MCF 10A (cell line): Measurements from ENCODE around the gene ATXN7L1. TPM values are rescaled to one million over a fixed set of nuclear protein-coding genes. Genes with fewer than 3 reads are reported as not detected.

Source experiments
- BruUV-seq: library from RNA; stranded (reverse); fragments of 400-500 nt; replicated peaks from 2 replicates; lab custom pipeline; 2021; lab: Mats Ljungman, UMichigan
- CTCF ChIA-PET: fragments of 300-600 bp; sonication (Branson Sonifier 250); formaldehyde crosslinking; extraction: SDS; loops from one replicate; lab custom pipeline; 2021; ENCODE audit warnings: antibody characterized with exemption, inconsistent platforms; lab: Yijun Ruan, JAX
- POLR2A ChIA-PET: fragments of 300-600, 350-650 bp; sonication (Branson Sonifier 250); formaldehyde crosslinking; extraction: SDS; loops from one replicate; lab custom pipeline; 2020; ENCODE audit warnings: antibody characterized with exemption, inconsistent platforms; lab: Yijun Ruan, JAX
- DNase-seq: peaks from one replicate; pipeline ENCODE4 v3.0.0-alpha.2; 2018; ENCODE audit not compliant: unreplicated experiment
- H3K27ac Mint-ChIP-seq: one replicate; pipeline ENCODE4 v1.8.0; 2022; ENCODE audit warnings: mild to moderate bottlenecking, low read depth, mixed read lengths; ENCODE audit not compliant: unreplicated experiment
- H3K27me3 Mint-ChIP-seq: one replicate; pipeline ENCODE4 v1.8.0; 2022; ENCODE audit warnings: mixed read lengths; ENCODE audit not compliant: insufficient read depth, unreplicated experiment
- H3K36me3 Mint-ChIP-seq: one replicate; pipeline ENCODE4 v1.8.0; 2022; ENCODE audit warnings: mild to moderate bottlenecking, moderate library complexity, mixed read lengths; ENCODE audit not compliant: insufficient read depth, unreplicated experiment
- H3K4me1 Mint-ChIP-seq: one replicate; pipeline ENCODE4 v1.8.0; 2022; ENCODE audit warnings: mixed read lengths; ENCODE audit not compliant: insufficient read depth, unreplicated experiment
- H3K4me3 Mint-ChIP-seq: one replicate; pipeline ENCODE4 v1.8.0; 2022; ENCODE audit warnings: mild to moderate bottlenecking, moderate library complexity, mixed read lengths; ENCODE audit not compliant: unreplicated experiment
- H3K9me3 Mint-ChIP-seq: one replicate; pipeline ENCODE4 v1.8.0; 2022; ENCODE audit warnings: mixed read lengths; ENCODE audit not compliant: unreplicated experiment
- intact Hi-C: fragments of 100-400 bp; cut with micrococcal nuclease; formaldehyde crosslinking; loops from 2 replicates; pipeline ENCODE4 v1.14.1; 2022
- total RNA-seq: library from RNA; stranded (reverse); gene quantifications from 2 replicates; pipeline ENCODE4 v1.2.3, GENCODE V29; 2022
- TF ChIP-seq, protein P1 (sequence below): fragments of 200-600 bp; IDR thresholded peaks from one replicate; pipeline ENCODE4 v1.8.0; 2022; ENCODE audit warnings: antibody characterized with exemption, mild to moderate bottlenecking; ENCODE audit not compliant: unreplicated experiment

ATXN7L1 gene
- total RNA-seq, 1 experiment from 2014 or later: 10.0 TPM

GRCh38 chr7:105866102-105866801, 10.1 kb downstream of the ATXN7L1 start:
- Mint-ChIP-seq H3K27me3 (no peaks in the 10 kb centered on the region), H3K4me1 (no peaks in the 10 kb centered on the region), H3K27ac (no peak overlapping the region), H3K36me3 (peaks cover 7% of the 10 kb centered on the region), H3K4me3 (no peak overlapping the region), H3K9me3 (no peaks in the 10 kb centered on the region)
- POLR2A ChIA-PET: no interaction called here
- CTCF ChIA-PET: interaction anchor here (1.0 kb wide), 1 partner anchor 11 kb away, joined by 3 read pairs; no protein-coding TSS in a partner anchor
- intact Hi-C loops: no loop called here
- TF ChIP-seq, protein P1, sequence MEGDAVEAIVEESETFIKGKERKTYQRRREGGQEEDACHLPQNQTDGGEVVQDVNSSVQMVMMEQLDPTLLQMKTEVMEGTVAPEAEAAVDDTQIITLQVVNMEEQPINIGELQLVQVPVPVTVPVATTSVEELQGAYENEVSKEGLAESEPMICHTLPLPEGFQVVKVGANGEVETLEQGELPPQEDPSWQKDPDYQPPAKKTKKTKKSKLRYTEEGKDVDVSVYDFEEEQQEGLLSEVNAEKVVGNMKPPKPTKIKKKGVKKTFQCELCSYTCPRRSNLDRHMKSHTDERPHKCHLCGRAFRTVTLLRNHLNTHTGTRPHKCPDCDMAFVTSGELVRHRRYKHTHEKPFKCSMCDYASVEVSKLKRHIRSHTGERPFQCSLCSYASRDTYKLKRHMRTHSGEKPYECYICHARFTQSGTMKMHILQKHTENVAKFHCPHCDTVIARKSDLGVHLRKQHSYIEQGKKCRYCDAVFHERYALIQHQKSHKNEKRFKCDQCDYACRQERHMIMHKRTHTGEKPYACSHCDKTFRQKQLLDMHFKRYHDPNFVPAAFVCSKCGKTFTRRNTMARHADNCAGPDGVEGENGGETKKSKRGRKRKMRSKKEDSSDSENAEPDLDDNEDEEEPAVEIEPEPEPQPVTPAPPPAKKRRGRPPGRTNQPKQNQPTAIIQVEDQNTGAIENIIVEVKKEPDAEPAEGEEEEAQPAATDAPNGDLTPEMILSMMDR: no peak
- no peak for DNase-seq
- no TSS peak for BruUV-seq

- no peak for DNase-seq
- Mint-ChIP-seq H3K4me3 (no peak overlapping the region), H3K4me1 (no peaks in the 10 kb centered on the region), H3K27me3 (no peaks in the 10 kb centered on the region), H3K27ac (no peak overlapping the region), H3K9me3 (no peaks in the 10 kb centered on the region), H3K36me3 (peaks cover 2% of the 10 kb centered on the region)
- POLR2A ChIA-PET: no interaction called here
- TF ChIP-seq, protein P1: no peak
- intact Hi-C loops: no loop called here
- BruUV-seq: no TSS peak
- CTCF ChIA-PET: interaction anchor here (0.6 to 0.7 kb wide), 3 partner anchors 15 to 217 kb away, joined by 3 to 4 read pairs (median 3); no protein-coding TSS in a partner anchor
These were observed 12.5 kb downstream of the ATXN7L1 start for GRCh38 chr7:105863876-105864275.

- TF ChIP-seq, protein P1: no peak
- POLR2A ChIA-PET: interaction anchor here (0.6 kb wide), 1 partner anchor 11 kb away, joined by 3 read pairs; no protein-coding TSS in a partner anchor
- intact Hi-C loops: no loop called here
- no peaks in the 10 kb centered on the region for H3K36me3 Mint-ChIP-seq
- no peaks in the 10 kb centered on the region for H3K4me1 Mint-ChIP-seq
- H3K9me3 Mint-ChIP-seq: no peaks in the 10 kb centered on the region
- no peak overlapping the region for H3K4me3 Mint-ChIP-seq
- H3K27me3 Mint-ChIP-seq: no peaks in the 10 kb centered on the region
- CTCF ChIA-PET: interaction anchor here (1.2 kb wide), 1 partner anchor 179 kb away, joined by 4 read pairs; no protein-coding TSS in a partner anchor
- H3K27ac Mint-ChIP-seq: no peak overlapping the region
- no TSS peak for BruUV-seq
- DNase-seq: no peak
These were observed 13.6 kb downstream of the ATXN7L1 start for GRCh38 chr7:105862770-105863169.

GRCh38 chr7:105862276-105862675, 14.1 kb downstream of the ATXN7L1 start:
- DNase-seq: no peak
- CTCF ChIA-PET: interaction anchor here (0.7 to 1.2 kb wide), 3 partner anchors 102 to 180 kb away, joined by 3 to 4 read pairs (median 4); no protein-coding TSS in a partner anchor
- Mint-ChIP-seq H3K36me3 (no peaks in the 10 kb centered on the region), H3K27me3 (no peaks in the 10 kb centered on the region), H3K4me3 (no peak overlapping the region), H3K4me1 (no peaks in the 10 kb centered on the region), H3K27ac (no peak overlapping the region), H3K9me3 (no peaks in the 10 kb centered on the region)
- TF ChIP-seq, protein P1: no peak
- intact Hi-C loops: no loop called here
- no TSS peak for BruUV-seq
- POLR2A ChIA-PET: interaction anchor here (0.6 kb wide), 2 partner anchors 11 to 13 kb away, joined by 3 read pairs; no protein-coding TSS in a partner anchor
